GM12878 (cell line): Measurements from ENCODE around the gene NSDHL. TPM values are rescaled to one million over a fixed set of nuclear protein-coding genes. Genes with fewer than 3 reads are reported as not detected.

ENCODE experiments used
- ATAC-seq: fragments of 200-7000 bp; cut with Tn5 transposase; 3 replicates; pipeline ENCODE4 v1.9.1; 2020; ENCODE audit warnings: mild to moderate bottlenecking, moderate library complexity
- BruUV-seq: library from RNA; stranded (reverse); fragments of 400-500 nt; replicated peaks from 2 replicates; lab custom pipeline; 2021; lab: Mats Ljungman, UMichigan
- CTCF ChIA-PET: fragments of 300-600 bp; sonication (Branson Sonifier 250); formaldehyde crosslinking; extraction: SDS; loops from one replicate; lab custom pipeline; 2021; ENCODE audit warnings: inconsistent platforms; lab: Yijun Ruan, JAX
- POLR2A ChIA-PET: fragments of 350-600 bp; formaldehyde crosslinking; extraction: SDS; loops from one replicate; lab custom pipeline; 2021; ENCODE audit warnings: inconsistent platforms; lab: Charles Lee
- RAD21 ChIA-PET: fragments of 300-600 bp; sonication (Branson Sonifier 250); formaldehyde crosslinking; loops from one replicate; lab custom pipeline; 2023; ENCODE audit warnings: antibody characterized with exemption; ENCODE audit not compliant: unreplicated experiment; lab: Charles Lee
- SMC1A ChIA-PET: fragments of 300-600 bp; sonication (Branson Sonifier 250); formaldehyde crosslinking; loops from one replicate; lab custom pipeline; 2023; ENCODE audit not compliant: unreplicated experiment, uncharacterized antibody; lab: Charles Lee
- DNase-seq: peaks from one replicate; pipeline ENCODE4 v3.0.0-alpha.2; 2011; ENCODE audit warnings: low read depth, low spot score
- FAIRE-seq: peaks from 3 replicates; lab custom pipeline; 2011; peaks lifted over from hg19 to GRCh38; lab: Jason Lieb, UNC
- H2AFZ ChIP-seq: 2 replicates; pipeline ENCODE4 v1.6.0; 2011; ENCODE audit warnings: low read depth, low read length, control low read depth; ENCODE audit not compliant: control insufficient read depth
- H3K27ac ChIP-seq: 2 replicates; pipeline ENCODE4 v1.5.1; 2011; ENCODE audit warnings: control low read depth; ENCODE audit not compliant: control insufficient read depth, insufficient read depth
- H3K27me3 ChIP-seq, 2 experiments: replicated peaks in 1 of 2; 2 replicates each; pipeline versions ENCODE4 v1.6.0 to v1.6.1; 2011; ENCODE audit warnings: low read length in 1 of 2; ENCODE audit not compliant: control insufficient read depth in 2 of 2, insufficient read depth in 2 of 2
- H3K36me3 ChIP-seq, 2 experiments: 2 replicates each; pipeline ENCODE4 v1.5.1; 2011; ENCODE audit warnings: low read length in 1 of 2; ENCODE audit not compliant: control insufficient read depth in 2 of 2, insufficient read depth in 2 of 2
- H3K4me1 ChIP-seq: 2 replicates; pipeline ENCODE4 v1.6.1; 2011; ENCODE audit warnings: mild to moderate bottlenecking, low read length, moderate library complexity, mixed read lengths; ENCODE audit not compliant: control insufficient read depth, insufficient read depth
- H3K4me2 ChIP-seq: 2 replicates; pipeline ENCODE4 v1.6.0; 2011; ENCODE audit warnings: control low read depth; ENCODE audit not compliant: control insufficient read depth, insufficient read depth
- H3K4me3 ChIP-seq: fragments of 200-600 bp; sonication (generic); 2 replicates; pipeline ENCODE4 v1.5.1; 2016
- H3K79me2 ChIP-seq: 2 replicates; pipeline ENCODE4 v1.6.0; 2011; ENCODE audit warnings: low read length; ENCODE audit not compliant: control insufficient read depth, insufficient read depth
- H3K9ac ChIP-seq: 2 replicates; pipeline ENCODE4 v1.8.0; 2011; ENCODE audit warnings: low read length, control low read depth, mixed read lengths; ENCODE audit not compliant: control insufficient read depth, insufficient read depth
- H3K9me3 ChIP-seq: replicated peaks from 3 replicates; pipeline ENCODE4 v1.5.1; 2011; ENCODE audit warnings: mild to moderate bottlenecking, low read length; ENCODE audit not compliant: control insufficient read depth, insufficient read depth
- H4K20me1 ChIP-seq: 2 replicates; pipeline ENCODE4 v1.6.0; 2011; ENCODE audit not compliant: control insufficient read depth, insufficient read depth
- ATF3 ChIP-seq: IDR thresholded peaks from 2 replicates; pipeline ENCODE4 v1.6.1; 2011; ENCODE audit warnings: low read depth, mild to moderate bottlenecking, low read length, moderate library complexity, borderline replicate concordance; ENCODE audit errors: extremely low read depth
- EGR1 ChIP-seq, 2 experiments: IDR thresholded peaks; 1 replicate in 1 of 2; 2 replicates in 1 of 2; pipeline ENCODE4 v1.6.1; 2011 to 2012; ENCODE audit warnings: low read depth in 2 of 2, low read length in 2 of 2, borderline replicate concordance in 1 of 2, mild to moderate bottlenecking in 1 of 2, moderate library complexity in 1 of 2
- JUND ChIP-seq: IDR thresholded peaks from 2 replicates; pipeline ENCODE4 v1.6.1; 2012; ENCODE audit warnings: low read depth, mild to moderate bottlenecking, low read length, improper control_type of control experiment, moderate library complexity
- NR2F1 ChIP-seq: fragments of 450-650 bp; conservative IDR thresholded peaks from 2 replicates; pipeline ENCODE4 v1.6.1; 2017; ENCODE audit warnings: mild to moderate bottlenecking
- NRF1 ChIP-seq: conservative IDR thresholded peaks from 2 replicates; pipeline ENCODE4 v1.6.1; 2011; ENCODE audit warnings: mild to moderate bottlenecking, low read depth, low read length, improper control_type of control experiment
- RFX5 ChIP-seq: IDR thresholded peaks from 2 replicates; pipeline ENCODE4 v1.6.1; 2011; ENCODE audit warnings: low read depth, low read length, improper control_type of control experiment
- SRF ChIP-seq, 2 experiments: IDR thresholded peaks; 2 replicates each; pipeline ENCODE4 v1.6.1; 2011; ENCODE audit warnings: low read depth in 2 of 2, low read length in 2 of 2, mild to moderate bottlenecking in 1 of 2, moderate library complexity in 1 of 2
- TBL1XR1 ChIP-seq: IDR thresholded peaks from 2 replicates; pipeline ENCODE4 v1.6.1; 2012; ENCODE audit warnings: low read depth, low read length, improper control_type of control experiment
- ZBED1 ChIP-seq: IDR thresholded peaks from 2 replicates; pipeline ENCODE4 v1.6.1; 2016; ENCODE audit warnings: borderline replicate concordance
- ZNF384 ChIP-seq: IDR thresholded peaks from 2 replicates; pipeline ENCODE4 v1.6.1; 2012; ENCODE audit warnings: low read depth, mild to moderate bottlenecking, low read length, improper control_type of control experiment, borderline replicate concordance
- ZZZ3 ChIP-seq: IDR thresholded peaks from 2 replicates; pipeline ENCODE4 v1.6.1; 2011; ENCODE audit warnings: low read depth; ENCODE audit not compliant: control insufficient read depth, insufficient read length
- WGBS: methylation state at CpG from one replicate; pipeline ENCODE4 v1.1.6; 2016; ENCODE audit warnings: low lambda C conversion rate; ENCODE audit not compliant: insufficient replicate concordance, insufficient coverage; ENCODE audit errors: missing lambda C conversion rate; 5-methylcytosine and 5-hydroxymethylcytosine counted together
- in situ Hi-C: fragments of 300-500 bp; cut with MboI; formaldehyde crosslinking; loops from 9 replicates; pipeline ENCODE4 v1.14.3; 2018; ENCODE audit warnings: mixed read lengths
- intact Hi-C: fragments of 100-400 bp; cut with micrococcal nuclease; formaldehyde crosslinking; loops from one replicate; pipeline ENCODE4 v1.14.2; 2022; ENCODE audit not compliant: unreplicated experiment
- polyA plus RNA-seq, 11 experiments: library from polyadenylated mRNA; depleted of rRNA in 4 of 11; unstranded in 6 of 11; stranded (reverse) in 5 of 11; fragments of >200 nt; fragmentation: Nextera tagmentation in 4 of 11; fragmentation: Illumina TruSeq in 1 of 11; extraction: Ambion mirVana in 4 of 11; extraction: Trizol in 1 of 11; gene quantifications; 1 replicate in 1 of 11; 2 replicates in 10 of 11; pipeline versions ENCODE4 v1.2.1 to v1.2.3, GENCODE V29; 2011 to 2016; ENCODE audit warnings: inconsistent platforms in 2 of 11, missing spikeins in 2 of 11, low read depth in 1 of 11
- total RNA-seq, 4 experiments: library from RNA; depleted of rRNA in 3 of 4; stranded (reverse); fragments of >200 nt in 3 of 4; fragmentation: Illumina TruSeq in 1 of 4; extraction: Trizol in 1 of 4; gene quantifications; 2 replicates each; pipeline versions ENCODE4 v1.2.1 to v1.2.3, GENCODE V29; 2013 to 2021
- TF ChIP-seq, protein P1 (sequence below): fragments of 450-650 bp; formaldehyde crosslinking; IDR thresholded peaks from 2 replicates; pipeline ENCODE4 v1.4.0; 2020; ENCODE audit warnings: mild to moderate bottlenecking, moderate library complexity
- TF ChIP-seq, protein P2 (sequence below): IDR thresholded peaks from 2 replicates; pipeline ENCODE4 v1.6.1; 2011; ENCODE audit warnings: low read depth, low read length, improper control_type of control experiment, borderline replicate concordance

NSDHL gene
- total and polyA plus RNA-seq, 10 of the 15 experiments (the other 5 are each of a cell fraction or from before 2014, with no cell fraction given) = 16.9 to 37.1 (median 26.9) TPM

DNA sequence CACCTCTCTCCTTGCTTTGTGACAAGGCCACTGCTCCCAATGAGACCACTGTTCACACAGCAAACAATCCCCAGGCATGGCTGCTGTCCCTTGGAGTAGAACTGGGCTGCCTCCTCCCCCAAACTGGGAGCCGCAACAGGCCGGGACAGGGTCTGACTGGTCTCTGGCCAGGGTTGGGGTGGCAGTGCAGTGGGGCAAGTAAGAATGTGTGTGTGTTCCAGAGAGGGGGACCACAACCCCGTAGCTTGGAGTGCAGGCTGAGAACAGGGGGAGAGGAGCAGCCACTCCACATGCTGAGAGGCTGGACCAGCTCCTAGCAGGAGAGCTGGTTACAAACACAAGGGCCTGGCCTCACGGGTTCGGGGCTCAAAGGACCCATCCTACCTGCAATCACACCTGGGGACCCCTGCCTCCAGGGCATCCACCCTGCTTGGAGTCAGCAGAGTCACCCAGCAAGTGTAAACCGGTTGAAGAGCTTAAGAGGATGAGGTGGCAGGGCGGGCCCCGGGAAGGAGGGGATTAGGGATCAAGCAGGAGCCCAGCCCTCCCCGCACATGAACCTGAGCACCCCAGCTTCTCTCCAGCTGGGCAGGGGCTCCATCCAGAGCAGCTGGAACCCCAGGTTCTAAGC, 63.2 kb downstream of the NSDHL start:
- Histone ChIP-seq H3K4me2 (no peak overlapping the region), H2AFZ (no peak overlapping the region), H3K36me3 (no peaks in the 10 kb centered on the region), H3K79me2 (no peaks in the 10 kb centered on the region), H3K9me3 (no peaks in the 10 kb centered on the region), H3K4me3 (no peak overlapping the region), H3K27me3 (no peaks in the 10 kb centered on the region; a peak in 1 of 4 replicates), H3K27ac (no peak overlapping the region), H3K4me1 (no peaks in the 10 kb centered on the region)
- POLR2A ChIA-PET = no interaction called here
- DNase-seq (no peak), FAIRE-seq (no peak), ATAC-seq (no peak)
- SMC1A ChIA-PET = no interaction called here
- BruUV-seq = no TSS peak
- WGBS = 35% methylated on average over 9 of the region's 9 CpGs
- CTCF ChIA-PET = interaction anchor here (0.5 to 1.1 kb wide), 3 partner anchors 12 to 99 kb away, joined by 3 to 5 read pairs (median 3); no protein-coding TSS in a partner anchor
- no peak for TF ChIP-seq JUND
- TF ChIP-seq SRF (IDR thresholded peaks at IDR 0.05; ENCODE audit: low read depth in 2 of 2, low read length in 2 of 2) = no peak
- TF ChIP-seq, protein P1, sequence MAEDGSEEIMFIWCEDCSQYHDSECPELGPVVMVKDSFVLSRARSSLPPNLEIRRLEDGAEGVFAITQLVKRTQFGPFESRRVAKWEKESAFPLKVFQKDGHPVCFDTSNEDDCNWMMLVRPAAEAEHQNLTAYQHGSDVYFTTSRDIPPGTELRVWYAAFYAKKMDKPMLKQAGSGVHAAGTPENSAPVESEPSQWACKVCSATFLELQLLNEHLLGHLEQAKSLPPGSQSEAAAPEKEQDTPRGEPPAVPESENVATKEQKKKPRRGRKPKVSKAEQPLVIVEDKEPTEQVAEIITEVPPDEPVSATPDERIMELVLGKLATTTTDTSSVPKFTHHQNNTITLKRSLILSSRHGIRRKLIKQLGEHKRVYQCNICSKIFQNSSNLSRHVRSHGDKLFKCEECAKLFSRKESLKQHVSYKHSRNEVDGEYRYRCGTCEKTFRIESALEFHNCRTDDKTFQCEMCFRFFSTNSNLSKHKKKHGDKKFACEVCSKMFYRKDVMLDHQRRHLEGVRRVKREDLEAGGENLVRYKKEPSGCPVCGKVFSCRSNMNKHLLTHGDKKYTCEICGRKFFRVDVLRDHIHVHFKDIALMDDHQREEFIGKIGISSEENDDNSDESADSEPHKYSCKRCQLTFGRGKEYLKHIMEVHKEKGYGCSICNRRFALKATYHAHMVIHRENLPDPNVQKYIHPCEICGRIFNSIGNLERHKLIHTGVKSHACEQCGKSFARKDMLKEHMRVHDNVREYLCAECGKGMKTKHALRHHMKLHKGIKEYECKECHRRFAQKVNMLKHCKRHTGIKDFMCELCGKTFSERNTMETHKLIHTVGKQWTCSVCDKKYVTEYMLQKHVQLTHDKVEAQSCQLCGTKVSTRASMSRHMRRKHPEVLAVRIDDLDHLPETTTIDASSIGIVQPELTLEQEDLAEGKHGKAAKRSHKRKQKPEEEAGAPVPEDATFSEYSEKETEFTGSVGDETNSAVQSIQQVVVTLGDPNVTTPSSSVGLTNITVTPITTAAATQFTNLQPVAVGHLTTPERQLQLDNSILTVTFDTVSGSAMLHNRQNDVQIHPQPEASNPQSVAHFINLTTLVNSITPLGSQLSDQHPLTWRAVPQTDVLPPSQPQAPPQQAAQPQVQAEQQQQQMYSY (CRISPR knock-in tag) = no peak
- TF ChIP-seq ZBED1 = no peak
- TF ChIP-seq ATF3 = no peak
- TF ChIP-seq RFX5 = no peak
- TF ChIP-seq NR2F1 = no peak
- TF ChIP-seq, protein P2, sequence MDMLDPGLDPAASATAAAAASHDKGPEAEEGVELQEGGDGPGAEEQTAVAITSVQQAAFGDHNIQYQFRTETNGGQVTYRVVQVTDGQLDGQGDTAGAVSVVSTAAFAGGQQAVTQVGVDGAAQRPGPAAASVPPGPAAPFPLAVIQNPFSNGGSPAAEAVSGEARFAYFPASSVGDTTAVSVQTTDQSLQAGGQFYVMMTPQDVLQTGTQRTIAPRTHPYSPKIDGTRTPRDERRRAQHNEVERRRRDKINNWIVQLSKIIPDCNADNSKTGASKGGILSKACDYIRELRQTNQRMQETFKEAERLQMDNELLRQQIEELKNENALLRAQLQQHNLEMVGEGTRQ = no peak
- no peak for TF ChIP-seq NRF1
- no peak for TF ChIP-seq TBL1XR1
- no peak for TF ChIP-seq ZZZ3
- TF ChIP-seq EGR1 (IDR thresholded peaks at IDR 0.05; ENCODE audit: borderline replicate concordance in 1 of 2, low read depth in 2 of 2, low read length in 2 of 2) = no peak
- no peak for TF ChIP-seq ZNF384
- TF ChIP-seq, all 136 proteins: peak for 0
- Histone ChIP-seq H4K20me1 (no peaks in the 10 kb centered on the region), H3K9ac (no peak overlapping the region)
- RAD21 ChIA-PET = no interaction called here
- in situ Hi-C loops = no loop called here
- intact Hi-C loops = no loop called here
